ENCODE measurements around the gene ODC1.

ODC1 gene

DNA sequence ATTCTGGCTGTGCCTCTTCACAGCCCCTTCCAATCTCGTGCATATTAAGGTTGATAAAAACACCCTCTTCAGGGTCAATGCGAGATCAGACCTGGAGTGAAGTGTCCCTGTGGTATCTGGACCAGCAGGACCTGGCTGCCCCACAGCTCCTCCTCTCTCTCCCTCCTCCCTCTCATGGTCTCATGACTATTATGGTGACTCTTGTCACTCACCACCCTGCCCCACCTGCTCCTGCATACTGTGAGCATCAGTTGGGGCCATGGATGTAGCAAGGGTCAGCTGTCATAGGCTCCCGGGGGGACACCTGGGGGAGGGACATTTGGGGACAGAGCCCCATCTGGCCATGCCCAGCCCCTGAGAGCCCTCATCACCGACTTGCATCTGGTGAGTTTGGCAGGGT lies 50.2 kb downstream of the ODC1 start:
- Histone ChIP-seq H3K4me3 (no peak overlapping the region), H3K27me3 (ENCODE audit: low read depth) (no peaks in the 10 kb centered on the region), H3K4me1 (no peaks in the 10 kb centered on the region), H3K9me3 (no peaks in the 10 kb centered on the region), H3K36me3 (replicated peaks) (no peaks in the 10 kb centered on the region)
- no peak for DNase-seq (ENCODE audit: low spot score in 2 of 2)
- in situ Hi-C loops (cut with MboI; ENCODE audit: low sequenced_read_pairs): no loop called here

DNA sequence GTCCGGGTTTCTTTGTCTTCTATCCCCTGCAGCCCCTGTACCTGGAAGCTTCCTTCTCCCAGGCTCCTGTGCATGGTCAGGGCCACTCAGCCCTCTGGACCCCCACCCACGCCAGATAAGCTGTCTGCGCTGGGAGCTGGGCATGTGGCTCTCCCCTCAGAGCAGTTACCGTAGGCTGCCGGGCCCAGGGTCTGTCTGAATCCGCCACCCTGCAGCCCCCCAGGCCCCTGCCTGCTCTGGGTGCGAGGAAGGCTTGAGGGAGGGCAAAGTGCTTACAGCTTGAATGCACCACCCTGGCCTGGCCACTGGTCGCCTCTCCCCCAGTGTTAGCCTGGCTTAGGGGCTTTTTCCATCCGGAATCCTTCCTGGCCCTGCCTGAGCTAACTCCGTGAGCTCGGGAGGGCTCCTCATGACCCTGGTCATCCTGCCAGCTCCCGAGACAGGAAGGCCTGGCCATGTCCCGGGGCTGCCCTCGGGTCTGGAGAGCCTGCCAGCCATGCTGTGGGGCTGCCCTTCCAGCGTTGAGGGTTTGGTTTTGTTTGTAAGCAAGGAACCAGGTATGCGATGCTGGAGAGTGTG lies 50.7 kb downstream of the ODC1 start:
- H3K4me3 ChIP-seq: no peak overlapping the region
- no peaks in the 10 kb centered on the region for H3K36me3 ChIP-seq (replicated peaks)
- H3K4me1 ChIP-seq: no peaks in the 10 kb centered on the region
- DNase-seq (ENCODE audit: low spot score in 2 of 2): no peak
- in situ Hi-C loops (cut with MboI; ENCODE audit: low sequenced_read_pairs): no loop called here
- H3K9me3 ChIP-seq: no peaks in the 10 kb centered on the region
- H3K27me3 ChIP-seq (ENCODE audit: low read depth): no peaks in the 10 kb centered on the region

DNA sequence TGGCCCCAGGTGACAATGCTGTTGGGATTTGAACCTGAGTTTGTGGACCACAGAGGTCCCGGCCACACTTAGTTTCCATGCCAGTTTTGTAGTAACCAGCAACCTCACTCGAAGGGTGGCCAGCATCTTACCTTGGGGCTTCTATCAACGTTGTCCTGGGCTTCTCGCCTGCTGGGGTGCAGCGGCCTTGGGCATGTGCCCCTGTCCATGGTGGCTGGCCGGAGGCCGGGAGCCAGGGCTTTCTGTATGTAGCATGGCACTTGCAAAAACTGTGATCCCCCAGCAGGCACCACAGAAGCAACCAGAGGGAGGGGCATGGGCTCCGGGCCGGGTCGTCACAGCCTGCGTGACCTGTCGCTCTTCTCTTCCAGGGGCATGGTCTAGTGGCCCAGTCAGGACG lies 51.7 kb downstream of the ODC1 start:
- H3K9me3 ChIP-seq: no peaks in the 10 kb centered on the region
- H3K27me3 ChIP-seq (ENCODE audit: low read depth): no peaks in the 10 kb centered on the region
- H3K4me1 ChIP-seq: no peaks in the 10 kb centered on the region
- DNase-seq (ENCODE audit: low spot score in 2 of 2): no peak
- in situ Hi-C loops (cut with MboI; ENCODE audit: low sequenced_read_pairs): no loop called here
- no peaks in the 10 kb centered on the region for H3K36me3 ChIP-seq (replicated peaks)
- H3K4me3 ChIP-seq: no peak overlapping the region

DNA sequence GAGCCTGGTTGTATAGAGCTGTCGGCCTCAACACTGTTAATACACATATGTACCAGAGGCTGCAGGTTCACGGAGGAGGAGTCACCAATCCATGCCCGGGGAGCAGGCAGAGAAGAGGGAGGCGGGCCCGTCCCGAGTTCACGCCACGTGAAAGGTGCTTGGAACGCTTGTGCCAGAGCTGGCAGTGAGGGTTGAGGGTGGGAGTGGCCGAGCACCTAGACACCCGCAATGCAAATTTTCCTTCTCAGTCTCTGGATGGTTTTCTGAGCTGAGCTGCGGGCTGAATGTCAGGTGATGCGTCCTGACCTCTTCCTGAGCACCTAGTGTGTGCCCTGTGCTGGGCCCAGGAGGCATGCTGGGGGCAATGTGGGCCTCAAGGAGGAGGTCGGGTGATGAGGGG lies 52.2 kb downstream of the ODC1 start:
- no peaks in the 10 kb centered on the region for H3K27me3 ChIP-seq (ENCODE audit: low read depth)
- no peak for DNase-seq (ENCODE audit: low spot score in 2 of 2)
- no peaks in the 10 kb centered on the region for H3K9me3 ChIP-seq
- no peaks in the 10 kb centered on the region for H3K4me1 ChIP-seq
- in situ Hi-C loops (cut with MboI; ENCODE audit: low sequenced_read_pairs): no loop called here
- no peak overlapping the region for H3K4me3 ChIP-seq
- H3K36me3 ChIP-seq (replicated peaks): no peaks in the 10 kb centered on the region

DNA sequence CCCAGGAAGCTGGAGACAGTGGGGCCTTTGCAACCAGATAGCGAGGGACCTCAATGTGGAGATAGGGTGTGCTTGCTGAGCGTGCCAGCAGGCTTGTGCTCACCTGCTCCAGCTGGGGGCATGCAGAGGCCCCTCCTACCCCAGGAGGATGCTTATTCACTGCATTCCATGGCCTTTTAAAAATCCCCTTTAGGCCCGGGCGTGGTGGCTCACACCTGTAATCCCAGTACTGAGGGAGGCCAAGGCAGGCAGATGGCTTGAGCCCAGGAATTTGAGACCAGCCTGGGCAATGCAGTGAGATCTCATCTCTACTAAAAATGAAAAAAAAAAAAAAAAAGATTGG lies 54.5 kb downstream of the ODC1 start:
- Histone ChIP-seq H3K9me3 (no peaks in the 10 kb centered on the region), H3K4me1 (no peaks in the 10 kb centered on the region), H3K27me3 (ENCODE audit: low read depth) (no peaks in the 10 kb centered on the region), H3K36me3 (replicated peaks) (no peaks in the 10 kb centered on the region), H3K4me3 (no peak overlapping the region)
- in situ Hi-C loops (cut with MboI; ENCODE audit: low sequenced_read_pairs): no loop called here
- DNase-seq (ENCODE audit: low spot score in 2 of 2): no peak

DNA sequence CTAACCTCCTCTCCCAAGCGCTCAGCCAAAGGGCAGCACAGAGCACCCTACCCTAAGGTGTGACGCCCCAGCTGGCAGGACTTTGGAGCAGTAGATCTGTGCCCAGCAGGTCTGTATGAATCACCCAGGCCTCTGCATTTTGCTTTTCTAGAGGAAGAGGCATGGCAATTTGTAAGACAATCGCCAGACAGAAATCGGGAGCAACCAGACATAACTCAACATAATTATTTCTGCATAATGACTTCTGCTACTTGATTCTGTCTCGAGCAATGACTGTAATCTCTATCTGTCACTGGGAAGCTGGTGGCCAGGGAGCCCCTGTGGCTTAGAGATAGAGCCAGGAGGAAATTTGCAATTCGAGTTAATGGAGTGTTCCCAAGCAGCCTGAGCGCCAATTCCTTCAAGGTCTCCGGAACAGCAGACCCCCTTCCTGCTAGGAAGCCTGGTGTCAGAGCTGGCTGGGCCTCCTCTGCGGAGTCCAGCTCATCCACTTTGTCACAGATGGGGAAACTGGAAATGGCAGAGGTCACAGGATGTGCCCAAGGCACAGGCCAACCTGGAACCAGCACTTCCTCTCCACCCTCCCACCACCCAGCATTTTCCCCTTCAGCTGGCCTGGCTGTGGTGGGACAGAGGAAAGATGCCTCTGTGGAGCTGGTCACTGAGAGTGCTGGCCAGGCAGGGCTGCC lies 55.0 kb downstream of the ODC1 start:
- no peak for DNase-seq (ENCODE audit: low spot score in 2 of 2)
- Histone ChIP-seq H3K27me3 (ENCODE audit: low read depth) (no peaks in the 10 kb centered on the region), H3K36me3 (replicated peaks) (no peaks in the 10 kb centered on the region), H3K4me3 (no peak overlapping the region), H3K4me1 (no peaks in the 10 kb centered on the region), H3K9me3 (no peaks in the 10 kb centered on the region)
- in situ Hi-C loops (cut with MboI; ENCODE audit: low sequenced_read_pairs): no loop called here

DNA sequence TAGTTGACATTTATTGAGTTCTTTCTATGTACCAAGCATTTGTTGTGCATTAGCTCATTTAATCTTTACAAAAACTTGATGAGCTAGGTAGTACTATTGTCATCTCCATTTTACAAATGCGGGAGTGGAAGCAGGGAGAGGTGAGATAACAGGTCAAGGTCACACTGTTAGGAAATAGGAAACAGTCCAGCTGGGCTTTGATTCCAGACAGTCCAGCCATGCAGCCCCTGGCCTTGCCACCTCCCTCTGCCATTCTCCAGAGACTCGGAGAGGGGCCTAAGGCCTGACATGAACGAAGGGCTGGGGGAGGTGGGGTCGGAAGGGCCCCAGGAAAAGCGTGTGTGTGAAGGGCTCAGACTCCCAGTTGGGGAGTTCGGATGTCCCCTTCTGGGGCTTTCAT lies 55.6 kb downstream of the ODC1 start:
- Histone ChIP-seq H3K27me3 (ENCODE audit: low read depth) (no peaks in the 10 kb centered on the region), H3K4me3 (no peak overlapping the region), H3K4me1 (no peaks in the 10 kb centered on the region), H3K9me3 (no peaks in the 10 kb centered on the region), H3K36me3 (replicated peaks) (no peaks in the 10 kb centered on the region)
- in situ Hi-C loops (cut with MboI; ENCODE audit: low sequenced_read_pairs): no loop called here
- no peak for DNase-seq (ENCODE audit: low spot score in 2 of 2)

DNA sequence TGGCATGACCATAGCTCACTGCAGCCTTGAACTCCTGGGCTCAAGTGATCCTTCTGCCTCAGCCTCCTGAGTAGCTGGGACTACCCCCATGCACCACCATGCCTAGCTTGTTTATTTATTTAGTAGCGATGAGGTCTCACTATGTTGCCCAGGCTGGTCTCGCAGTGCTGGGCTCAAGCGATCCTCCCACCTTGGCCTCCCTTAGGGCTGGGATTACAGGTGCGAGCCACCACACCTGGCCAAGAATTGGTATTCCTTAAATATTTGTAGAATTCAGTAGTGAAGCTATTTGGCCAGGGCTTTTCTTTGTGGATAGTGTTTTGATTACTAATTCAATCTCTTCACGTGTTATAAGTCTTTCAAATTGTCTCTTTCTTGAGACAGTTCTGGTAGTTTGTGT lies 56.0 kb downstream of the ODC1 start:
- in situ Hi-C loops (cut with MboI; ENCODE audit: low sequenced_read_pairs): no loop called here
- Histone ChIP-seq H3K9me3 (no peaks in the 10 kb centered on the region), H3K4me1 (no peaks in the 10 kb centered on the region), H3K36me3 (replicated peaks) (no peaks in the 10 kb centered on the region), H3K4me3 (no peak overlapping the region), H3K27me3 (ENCODE audit: low read depth) (no peaks in the 10 kb centered on the region)
- no peak for DNase-seq (ENCODE audit: low spot score in 2 of 2)

- Histone ChIP-seq H3K9me3 (no peaks in the 10 kb centered on the region), H3K4me1 (no peaks in the 10 kb centered on the region), H3K4me3 (no peak overlapping the region), H3K27me3 (ENCODE audit: low read depth) (no peaks in the 10 kb centered on the region), H3K36me3 (replicated peaks) (no peaks in the 10 kb centered on the region)
- DNase-seq (ENCODE audit: low spot score in 2 of 2): no peak
- in situ Hi-C loops (cut with MboI; ENCODE audit: low sequenced_read_pairs): no loop called here
Observed at GRCh38 chr2:10390369-10390801, 57.7 kb downstream of the ODC1 start.
